ENCODE measurements around the gene PCIF1.

DNA sequence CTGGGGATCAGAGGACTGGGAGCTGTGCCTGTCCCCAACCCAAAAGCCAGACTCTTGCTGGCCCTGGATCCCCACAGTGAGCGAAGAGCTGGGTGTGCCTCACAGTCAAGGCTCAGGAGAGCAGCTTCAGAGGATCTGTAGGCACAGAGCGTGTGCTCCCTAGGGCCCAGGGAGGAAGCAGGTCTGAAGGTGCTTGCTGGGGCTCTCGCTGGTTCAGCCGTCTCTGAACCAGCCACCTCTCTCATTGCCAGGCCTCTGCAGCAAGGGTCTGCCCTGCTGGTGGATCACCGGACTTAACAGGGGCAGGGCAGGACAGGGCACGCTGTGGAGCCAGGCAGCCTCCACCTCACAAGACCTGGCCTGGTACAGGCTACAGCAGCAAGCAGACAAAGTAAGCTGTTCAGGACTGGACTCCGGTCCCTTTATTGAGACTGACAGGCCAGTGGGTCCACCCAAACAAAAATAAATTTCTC is 13.8 kb downstream of the PCIF1 start:
- TF ChIP-seq ZNF426 (tag by site-specific recombination; IDR thresholded peaks at IDR 0.05) (no peak), ZNF335 (tag by site-specific recombination; conservative IDR thresholded peaks at IDR 0.05) (no peak), ZNF184 (tag by site-specific recombination; IDR thresholded peaks at IDR 0.05) (no peak)
- TF ChIP-seq, protein P1, sequence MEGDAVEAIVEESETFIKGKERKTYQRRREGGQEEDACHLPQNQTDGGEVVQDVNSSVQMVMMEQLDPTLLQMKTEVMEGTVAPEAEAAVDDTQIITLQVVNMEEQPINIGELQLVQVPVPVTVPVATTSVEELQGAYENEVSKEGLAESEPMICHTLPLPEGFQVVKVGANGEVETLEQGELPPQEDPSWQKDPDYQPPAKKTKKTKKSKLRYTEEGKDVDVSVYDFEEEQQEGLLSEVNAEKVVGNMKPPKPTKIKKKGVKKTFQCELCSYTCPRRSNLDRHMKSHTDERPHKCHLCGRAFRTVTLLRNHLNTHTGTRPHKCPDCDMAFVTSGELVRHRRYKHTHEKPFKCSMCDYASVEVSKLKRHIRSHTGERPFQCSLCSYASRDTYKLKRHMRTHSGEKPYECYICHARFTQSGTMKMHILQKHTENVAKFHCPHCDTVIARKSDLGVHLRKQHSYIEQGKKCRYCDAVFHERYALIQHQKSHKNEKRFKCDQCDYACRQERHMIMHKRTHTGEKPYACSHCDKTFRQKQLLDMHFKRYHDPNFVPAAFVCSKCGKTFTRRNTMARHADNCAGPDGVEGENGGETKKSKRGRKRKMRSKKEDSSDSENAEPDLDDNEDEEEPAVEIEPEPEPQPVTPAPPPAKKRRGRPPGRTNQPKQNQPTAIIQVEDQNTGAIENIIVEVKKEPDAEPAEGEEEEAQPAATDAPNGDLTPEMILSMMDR (tag by site-specific recombination; IDR thresholded peaks at IDR 0.05), result no peak

All from HEK293 (cell line).